Muscle layer of duodenum (tissue), 2 donors: Measurements from ENCODE around the gene TTC33.

Source experiments
- H3K27ac ChIP-seq: one replicate; pipeline ENCODE4 v1.7.0; 2013; ENCODE audit warnings: mild to moderate bottlenecking, low read length
- H3K27me3 ChIP-seq: one replicate; pipeline ENCODE4 v1.7.0; 2013; ENCODE audit warnings: low read depth, mild to moderate bottlenecking, control low read depth, low read length
- H3K36me3 ChIP-seq, 2 donors: one replicate each; pipeline ENCODE4 v1.7.0; 2013; ENCODE audit warnings: low read length in 2 of 2, control low read depth in 1 of 2, mild to moderate bottlenecking in 1 of 2; ENCODE audit not compliant: insufficient read depth in 2 of 2, control insufficient read depth in 1 of 2
- H3K4me1 ChIP-seq, 2 donors: one replicate each; pipeline ENCODE4 v1.7.0; 2013; ENCODE audit warnings: low read length in 2 of 2, mild to moderate bottlenecking in 2 of 2, control low read depth in 1 of 2, moderate library complexity in 1 of 2; ENCODE audit not compliant: insufficient read depth in 2 of 2, control insufficient read depth in 1 of 2
- H3K4me3 ChIP-seq, 2 donors: one replicate each; pipeline ENCODE4 v1.7.0; 2013; ENCODE audit warnings: low read length in 2 of 2, low read depth in 1 of 2, mild to moderate bottlenecking in 1 of 2
- H3K9me3 ChIP-seq, 2 donors: one replicate each; pipeline ENCODE4 v1.7.0; 2013; ENCODE audit warnings: low read length in 2 of 2, control low read depth in 1 of 2, mild to moderate bottlenecking in 1 of 2; ENCODE audit not compliant: control insufficient read depth in 1 of 2
- donor health status: healthy.

The TTC33 gene

DNA sequence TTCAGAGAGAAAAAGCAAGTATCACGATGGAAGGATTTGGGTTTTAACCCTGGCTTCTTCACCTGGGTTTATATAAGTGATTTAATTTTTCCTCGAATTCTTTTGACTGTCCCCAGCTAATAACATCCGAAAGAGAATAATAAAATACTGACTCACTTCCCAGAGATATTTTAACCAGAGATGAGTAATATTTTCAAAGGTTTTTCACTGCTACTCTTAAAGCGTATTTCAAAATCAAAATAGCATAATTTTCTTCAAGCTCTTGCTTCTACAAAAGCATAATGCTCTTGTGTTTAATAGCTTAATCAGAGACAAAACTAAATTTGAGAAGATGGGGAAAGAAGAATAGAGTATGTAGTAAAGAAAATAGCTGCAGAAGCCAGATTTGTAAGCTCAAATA lies 291.2 kb downstream of the TTC33 start:
- Histone ChIP-seq H3K9me3 (peaks cover 0 to 4% of the 10 kb centered on the region in 2 donors), H3K27ac (no peak overlapping the region), H3K4me3 (no peak overlapping the region), H3K4me1 (no peaks in the 10 kb centered on the region), H3K27me3 (no peaks in the 10 kb centered on the region), H3K36me3 (no peaks in the 10 kb centered on the region)
